ENCODE data around the gene TTC7B.
"Not testable (repeated sequence)": the region's sequence is repeated elsewhere in the genome, so short reads cannot be mapped to it uniquely, and the experiment has no call there.

The TTC7B gene

GRCh38 chr14:90839889-90840266 is 23.6 kb upstream of the TTC7B start:
- Histone ChIP-seq H3K9me3 (ENCODE audit: control insufficient read depth, low read length) (no peaks in the 10 kb centered on the region), H3K79me2 (no peaks in the 10 kb centered on the region), H3K27me3 (ENCODE audit: control insufficient read depth, insufficient read depth, low read length) (no peaks in the 10 kb centered on the region), H3K4me1 (no peaks in the 10 kb centered on the region), H3K27ac (no peak overlapping the region), H2AFZ (no peak overlapping the region), H3K9ac (no peak overlapping the region), H3K4me3 (ENCODE audit: low read depth, low read length) (no peak overlapping the region), H3K4me2 (ENCODE audit: low read length) (no peak overlapping the region), H3K36me3 (ENCODE audit: control insufficient read depth, insufficient read depth, low read length) (no peaks in the 10 kb centered on the region)
- TF ChIP-seq CTCF (IDR thresholded peaks at IDR 0.05), result no peak

- no peak overlapping the region for H3K9ac ChIP-seq
- TF ChIP-seq CTCF (IDR thresholded peaks at IDR 0.05), result no peak
- no peaks in the 10 kb centered on the region for H3K36me3 ChIP-seq (ENCODE audit: control insufficient read depth, insufficient read depth, low read length)
- H3K27me3 ChIP-seq (ENCODE audit: control insufficient read depth, insufficient read depth, low read length), result no peaks in the 10 kb centered on the region
- no peaks in the 10 kb centered on the region for H3K9me3 ChIP-seq (ENCODE audit: control insufficient read depth, low read length)
- peak overlapping the region; percentile 8 for H3K27ac ChIP-seq
- H3K4me1 ChIP-seq, result no peaks in the 10 kb centered on the region
- H3K79me2 ChIP-seq, result no peaks in the 10 kb centered on the region
- H2AFZ ChIP-seq, result no peak overlapping the region
- no peak overlapping the region for H3K4me3 ChIP-seq (ENCODE audit: low read depth, low read length)
- no peak overlapping the region for H3K4me2 ChIP-seq (ENCODE audit: low read length)
Measured at GRCh38 chr14:90839024-90839888, 23.0 kb upstream of the TTC7B start.

- not testable (repeated sequence) for H3K4me2 ChIP-seq (ENCODE audit: low read length); H3K79me2 ChIP-seq; H3K27me3 ChIP-seq (ENCODE audit: control insufficient read depth, insufficient read depth, low read length); H3K4me1 ChIP-seq; H3K4me3 ChIP-seq (ENCODE audit: low read depth, low read length); H3K36me3 ChIP-seq (ENCODE audit: control insufficient read depth, insufficient read depth, low read length); H3K9ac ChIP-seq; H3K27ac ChIP-seq; H2AFZ ChIP-seq; H3K9me3 ChIP-seq (ENCODE audit: control insufficient read depth, low read length)
Measured at GRCh38 chr14:90838531-90838930, 22.3 kb upstream of the TTC7B start.

GRCh38 chr14:90837355-90837754 is 21.1 kb upstream of the TTC7B start:
- Histone ChIP-seq H3K36me3 (ENCODE audit: control insufficient read depth, insufficient read depth, low read length) (no peaks in the 10 kb centered on the region), H3K4me1 (no peaks in the 10 kb centered on the region), H3K9me3 (ENCODE audit: control insufficient read depth, low read length) (no peaks in the 10 kb centered on the region), H3K27ac (no peak overlapping the region), H3K9ac (no peak overlapping the region), H3K4me2 (ENCODE audit: low read length) (no peak overlapping the region), H3K27me3 (ENCODE audit: control insufficient read depth, insufficient read depth, low read length) (no peaks in the 10 kb centered on the region), H3K79me2 (no peaks in the 10 kb centered on the region), H3K4me3 (ENCODE audit: low read depth, low read length) (no peak overlapping the region), H2AFZ (no peak overlapping the region)
- TF ChIP-seq CTCF (IDR thresholded peaks at IDR 0.05), result no peak

- Histone ChIP-seq H3K4me1 (no peaks in the 10 kb centered on the region), H3K9ac (no peak overlapping the region), H3K27me3 (ENCODE audit: control insufficient read depth, insufficient read depth, low read length) (no peaks in the 10 kb centered on the region), H3K4me3 (ENCODE audit: low read depth, low read length) (no peak overlapping the region), H3K27ac (no peak overlapping the region), H3K4me2 (ENCODE audit: low read length) (no peak overlapping the region), H3K9me3 (ENCODE audit: control insufficient read depth, low read length) (no peaks in the 10 kb centered on the region), H3K36me3 (ENCODE audit: control insufficient read depth, insufficient read depth, low read length) (no peaks in the 10 kb centered on the region), H2AFZ (no peak overlapping the region), H3K79me2 (no peaks in the 10 kb centered on the region)
- TF ChIP-seq CTCF (IDR thresholded peaks at IDR 0.05), result no peak
Measured at GRCh38 chr14:90836692-90837063, 20.4 kb upstream of the TTC7B start.

All from parathyroid adenoma (tissue), 2 donors.